TTC549 (cell line): ENCODE measurements around the gene PCDHGA8.
"Not testable (repeated sequence)": the region's sequence is repeated elsewhere in the genome, so short reads cannot be mapped to it uniquely, and the experiment has no call there.

Experiments used
- FAIRE-seq: peaks from 2 replicates; lab custom pipeline; 2012; peaks lifted over from hg19 to GRCh38; lab: Jason Lieb, UNC

PCDHGA8 gene

GRCh38 chr5:141403387-141403786 lies 11.0 kb downstream of the PCDHGA8 start:
- FAIRE-seq: no peak

- not testable (repeated sequence) for FAIRE-seq
Measured at GRCh38 chr5:141407790-141408505, 15.5 kb downstream of the PCDHGA8 start, which contains the start of gene PCDHGB6. PCDHGB6 (plus strand) TSS chr5:141408021; CDS start chr5:141408203, 182 bp downstream.

DNA sequence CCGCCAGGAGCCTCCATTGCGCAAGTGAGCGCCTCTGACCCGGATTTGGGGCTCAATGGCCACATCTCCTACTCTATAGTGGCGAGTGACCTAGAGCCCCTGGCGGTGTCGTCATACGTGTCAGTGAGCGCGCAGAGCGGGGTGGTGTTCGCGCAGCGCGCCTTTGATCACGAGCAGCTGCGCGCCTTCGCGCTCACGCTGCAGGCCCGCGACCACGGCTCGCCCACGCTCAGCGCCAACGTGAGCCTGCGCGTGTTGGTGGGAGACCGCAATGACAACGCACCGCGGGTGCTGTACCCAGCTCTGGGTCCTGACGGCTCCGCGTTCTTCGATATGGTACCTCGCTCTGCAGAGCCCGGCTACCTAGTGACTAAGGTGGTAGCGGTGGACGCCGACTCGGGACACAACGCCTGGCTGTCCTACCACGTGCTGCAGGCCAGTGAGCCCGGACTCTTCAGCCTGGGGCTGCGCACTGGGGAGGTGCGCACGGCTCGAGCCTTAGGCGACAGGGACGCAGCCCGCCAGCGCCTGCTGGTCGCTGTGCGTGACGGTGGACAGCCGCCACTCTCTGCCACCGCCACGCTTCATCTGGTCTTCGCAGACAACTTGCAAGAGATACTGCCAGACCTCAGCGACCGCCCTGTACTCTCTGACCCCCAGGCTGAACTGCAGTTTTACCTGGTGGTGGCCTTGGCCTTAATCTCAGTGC lies 17.3 kb downstream of the PCDHGA8 start:
- no peak for FAIRE-seq

GRCh38 chr5:141411575-141411974 lies 19.1 kb downstream of the PCDHGA8 start:
- no peak for FAIRE-seq

DNA sequence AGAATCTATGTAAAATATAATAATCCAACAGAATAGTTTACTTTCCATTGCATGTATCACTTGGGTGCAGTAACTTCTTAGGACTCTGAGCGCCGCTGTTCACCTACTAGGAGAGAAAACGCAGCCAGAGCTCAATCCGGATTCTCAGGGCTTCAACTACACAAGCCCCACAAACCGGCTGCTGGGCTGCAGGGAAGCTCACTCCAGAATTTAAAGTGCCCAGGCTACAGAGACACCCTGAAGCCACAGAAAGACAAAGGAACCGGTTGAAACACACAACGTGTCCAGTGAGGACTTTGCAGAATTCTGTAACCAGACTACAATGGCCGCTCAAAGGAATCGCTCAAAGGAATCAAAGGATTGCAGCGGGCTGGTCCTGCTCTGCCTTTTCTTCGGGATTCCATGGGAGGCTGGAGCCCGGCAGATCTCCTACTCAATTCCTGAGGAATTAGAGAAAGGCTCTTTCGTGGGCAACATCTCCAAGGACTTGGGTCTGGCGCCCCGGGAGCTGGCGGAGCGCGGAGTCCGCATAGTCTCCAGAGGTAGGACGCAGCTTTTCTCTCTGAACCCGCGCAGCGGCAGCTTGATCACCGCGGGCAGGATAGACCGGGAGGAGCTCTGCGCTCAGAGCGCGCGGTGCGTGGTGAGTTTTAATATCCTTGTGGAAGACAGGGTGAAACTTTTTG lies 20.6 kb downstream of the PCDHGA8 start, which contains the start of gene PCDHGA10:
TSS of gene PCDHGA10 (plus strand) at position 134 of the 686 bp plus-strand sequence. CDS start at position 323, 189 bp downstream.
- no peak for FAIRE-seq

DNA sequence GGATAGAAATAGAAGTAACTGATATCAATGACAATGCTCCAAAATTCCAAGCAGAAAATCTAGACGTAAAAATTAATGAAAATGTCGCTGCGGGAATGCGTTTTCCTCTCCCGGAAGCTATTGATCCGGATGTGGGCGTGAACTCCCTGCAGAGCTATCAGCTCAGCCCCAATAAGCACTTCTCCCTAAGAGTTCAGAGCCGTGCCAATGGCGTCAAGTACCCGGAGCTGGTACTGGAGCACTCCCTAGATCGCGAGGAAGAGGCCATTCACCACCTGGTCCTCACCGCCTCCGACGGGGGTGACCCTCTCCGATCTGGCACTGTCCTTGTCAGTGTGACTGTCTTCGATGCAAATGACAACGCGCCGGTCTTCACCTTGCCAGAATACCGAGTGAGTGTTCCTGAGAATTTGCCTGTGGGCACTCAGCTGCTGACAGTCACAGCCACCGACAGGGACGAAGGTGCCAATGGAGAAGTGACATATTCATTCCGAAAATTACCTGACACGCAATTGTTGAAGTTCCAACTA lies 21.2 kb downstream of the PCDHGA8 start:
- FAIRE-seq: no peak

DNA sequence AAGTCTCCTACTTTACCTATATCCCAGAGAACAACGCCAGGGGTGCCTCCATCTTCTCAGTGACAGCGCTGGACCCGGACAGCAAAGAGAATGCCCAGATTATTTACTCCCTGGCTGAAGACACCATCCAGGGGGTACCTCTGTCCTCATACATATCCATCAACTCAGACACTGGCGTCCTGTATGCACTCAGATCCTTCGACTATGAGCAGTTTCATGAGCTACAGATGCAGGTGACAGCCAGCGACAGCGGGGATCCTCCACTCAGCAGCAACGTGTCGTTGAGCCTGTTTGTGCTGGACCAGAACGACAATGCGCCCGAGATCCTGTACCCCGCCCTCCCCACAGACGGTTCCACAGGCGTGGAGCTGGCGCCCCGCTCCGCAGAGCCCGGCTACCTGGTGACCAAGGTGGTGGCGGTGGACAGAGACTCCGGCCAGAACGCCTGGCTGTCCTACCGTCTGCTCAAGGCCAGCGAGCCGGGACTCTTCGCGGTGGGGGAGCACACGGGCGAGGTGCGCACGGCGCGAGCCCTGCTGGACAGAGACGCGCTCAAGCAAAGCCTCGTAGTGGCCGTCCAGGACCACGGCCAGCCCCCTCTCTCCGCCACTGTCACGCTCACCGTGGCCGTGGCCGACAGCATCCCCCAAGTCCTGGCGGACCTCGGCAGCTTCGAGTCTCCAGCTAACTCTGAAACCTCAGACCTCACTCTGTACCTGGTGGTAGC lies 22.3 kb downstream of the PCDHGA8 start:
- FAIRE-seq: not testable (repeated sequence)

- FAIRE-seq: not testable (repeated sequence)
Measured at GRCh38 chr5:141415275-141415618, 22.8 kb downstream of the PCDHGA8 start.

DNA sequence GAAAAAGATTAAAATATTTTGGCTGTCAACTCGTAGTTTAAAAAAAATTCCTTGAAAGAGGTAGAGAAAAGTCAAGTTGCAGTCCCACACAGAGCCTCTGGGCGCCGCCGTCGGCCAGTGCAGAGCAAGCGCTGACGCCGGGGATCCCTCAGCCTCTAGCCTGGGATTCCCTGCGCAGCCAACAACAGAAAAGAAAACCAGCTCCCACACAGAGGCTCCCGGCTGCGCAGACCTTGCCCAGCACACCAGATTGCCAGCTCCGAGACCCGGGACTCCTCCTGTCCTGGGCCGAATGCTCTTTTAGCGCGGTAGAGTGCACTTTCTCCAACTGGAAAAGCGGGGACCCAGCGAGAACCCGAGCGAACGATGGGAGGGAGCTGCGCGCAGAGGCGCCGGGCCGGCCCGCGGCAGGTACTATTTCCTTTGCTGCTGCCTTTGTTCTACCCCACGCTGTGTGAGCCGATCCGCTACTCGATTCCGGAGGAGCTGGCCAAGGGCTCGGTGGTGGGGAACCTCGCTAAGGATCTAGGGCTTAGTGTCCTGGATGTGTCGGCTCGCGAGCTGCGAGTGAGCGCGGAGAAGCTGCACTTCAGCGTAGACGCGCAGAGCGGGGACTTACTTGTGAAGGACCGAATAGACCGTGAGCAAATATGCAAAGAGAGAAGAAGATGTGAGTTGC lies 25.2 kb downstream of the PCDHGA8 start, which contains the start of gene PCDHGB7:
TSS of gene PCDHGB7 (plus strand) at position 184 of the 679 bp plus-strand sequence. CDS start at position 367, 183 bp downstream.
- peak; percentile 63 for FAIRE-seq

DNA sequence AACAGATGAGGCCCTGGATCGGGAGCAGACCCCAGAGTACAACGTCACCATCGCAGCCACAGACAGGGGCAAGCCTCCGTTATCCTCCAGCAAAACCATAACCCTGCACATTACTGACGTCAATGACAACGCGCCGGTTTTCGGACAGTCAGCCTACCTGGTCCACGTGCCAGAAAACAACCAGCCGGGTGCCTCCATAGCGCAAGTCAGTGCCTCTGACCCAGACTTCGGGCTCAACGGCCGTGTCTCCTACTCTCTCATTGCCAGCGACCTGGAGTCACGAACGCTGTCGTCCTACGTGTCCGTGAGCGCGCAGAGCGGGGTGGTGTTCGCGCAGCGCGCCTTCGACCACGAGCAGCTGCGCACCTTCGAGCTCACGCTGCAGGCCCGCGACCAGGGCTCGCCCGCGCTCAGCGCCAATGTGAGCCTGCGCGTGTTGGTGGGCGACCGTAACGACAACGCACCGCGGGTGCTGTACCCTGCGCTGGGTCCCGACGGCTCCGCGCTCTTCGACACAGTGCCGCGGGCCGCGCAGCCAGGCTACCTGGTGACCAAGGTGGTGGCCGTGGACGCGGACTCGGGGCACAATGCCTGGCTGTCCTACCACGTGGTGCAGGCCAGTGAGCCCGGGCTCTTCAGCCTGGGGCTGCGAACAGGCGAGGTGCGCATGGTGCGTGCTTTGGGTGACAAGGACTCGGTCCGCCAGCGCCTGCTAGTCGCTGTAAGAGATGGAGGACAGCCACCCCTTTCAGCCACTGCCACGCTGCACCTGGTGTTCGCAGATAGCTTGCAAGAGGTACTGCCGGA lies 26.8 kb downstream of the PCDHGA8 start:
- FAIRE-seq: no peak

DNA sequence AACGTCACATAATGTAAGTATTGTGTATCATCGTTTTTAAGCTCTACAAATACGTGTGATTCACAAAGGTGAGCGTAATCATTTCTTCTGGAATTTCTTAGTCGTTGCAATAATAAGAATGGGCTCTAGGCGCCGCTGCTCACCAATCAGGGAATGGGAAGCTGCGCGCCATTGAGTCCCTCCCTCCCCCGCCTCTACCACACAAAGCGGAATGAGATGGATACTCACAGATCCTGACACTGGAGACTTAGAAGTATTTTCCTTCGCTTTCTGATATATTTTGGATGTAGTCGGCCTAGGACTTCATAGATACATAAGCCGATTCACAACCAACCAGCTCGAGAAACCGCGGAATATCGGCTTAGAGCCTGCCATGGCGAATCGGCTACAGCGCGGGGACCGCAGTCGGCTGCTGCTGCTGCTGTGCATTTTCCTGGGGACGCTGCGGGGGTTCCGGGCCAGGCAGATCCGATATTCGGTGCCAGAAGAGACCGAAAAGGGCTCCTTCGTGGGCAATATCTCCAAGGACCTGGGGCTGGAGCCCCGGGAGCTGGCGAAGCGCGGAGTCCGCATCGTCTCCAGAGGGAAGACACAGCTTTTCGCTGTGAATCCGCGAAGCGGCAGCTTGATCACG lies 28.5 kb downstream of the PCDHGA8 start, which contains the start of gene PCDHGA11:
TSS of gene PCDHGA11 (plus strand) at position 197 of the 634 bp plus-strand sequence. CDS start at position 374, 177 bp downstream.
- FAIRE-seq: no peak

- no peak for FAIRE-seq
Measured at GRCh38 chr5:141421489-141421855, 29.0 kb downstream of the PCDHGA8 start.

- FAIRE-seq: no peak
Measured at GRCh38 chr5:141422742-141423291, 30.4 kb downstream of the PCDHGA8 start.

- no peak for FAIRE-seq
Measured at GRCh38 chr5:141427783-141428426, 35.5 kb downstream of the PCDHGA8 start.

- FAIRE-seq: no peak
Measured at GRCh38 chr5:141430332-141431113, 38.1 kb downstream of the PCDHGA8 start, which contains the start of gene PCDHGA12. PCDHGA12 (plus strand) TSS chr5:141430507; CDS start chr5:141430760, 253 bp downstream.

DNA sequence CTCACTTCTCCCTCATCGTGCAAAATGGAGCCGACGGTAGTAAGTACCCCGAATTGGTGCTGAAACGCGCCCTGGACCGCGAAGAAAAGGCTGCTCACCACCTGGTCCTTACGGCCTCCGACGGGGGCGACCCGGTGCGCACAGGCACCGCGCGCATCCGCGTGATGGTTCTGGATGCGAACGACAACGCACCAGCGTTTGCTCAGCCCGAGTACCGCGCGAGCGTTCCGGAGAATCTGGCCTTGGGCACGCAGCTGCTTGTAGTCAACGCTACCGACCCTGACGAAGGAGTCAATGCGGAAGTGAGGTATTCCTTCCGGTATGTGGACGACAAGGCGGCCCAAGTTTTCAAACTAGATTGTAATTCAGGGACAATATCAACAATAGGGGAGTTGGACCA lies 38.9 kb downstream of the PCDHGA8 start:
- no peak for FAIRE-seq

DNA sequence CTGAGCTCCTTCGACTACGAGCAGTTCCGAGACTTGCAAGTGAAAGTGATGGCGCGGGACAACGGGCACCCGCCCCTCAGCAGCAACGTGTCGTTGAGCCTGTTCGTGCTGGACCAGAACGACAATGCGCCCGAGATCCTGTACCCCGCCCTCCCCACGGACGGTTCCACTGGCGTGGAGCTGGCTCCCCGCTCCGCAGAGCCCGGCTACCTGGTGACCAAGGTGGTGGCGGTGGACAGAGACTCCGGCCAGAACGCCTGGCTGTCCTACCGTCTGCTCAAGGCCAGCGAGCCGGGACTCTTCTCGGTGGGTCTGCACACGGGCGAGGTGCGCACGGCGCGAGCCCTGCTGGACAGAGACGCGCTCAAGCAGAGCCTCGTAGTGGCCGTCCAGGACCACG lies 39.9 kb downstream of the PCDHGA8 start:
- not testable (repeated sequence) for FAIRE-seq

GRCh38 chr5:141432726-141433125 lies 40.3 kb downstream of the PCDHGA8 start:
- not testable (repeated sequence) for FAIRE-seq
